Adrenal gland (tissue), 12 donors: ENCODE results near the gene MAP2K1. TPM values are rescaled to one million over a fixed set of nuclear protein-coding genes. Genes with fewer than 3 reads are reported as not detected.

Source experiments
- DNase-seq, 7 donors: peaks; one replicate each; pipeline ENCODE4 v3.0.0-alpha.2; 2019 to 2020
- H3K27ac ChIP-seq, 5 donors: fragments of 200-600 bp; sonication (generic) in 4 of 5; 1 replicate in 3 of 5; 2 replicates in 2 of 5; pipeline versions ENCODE4 v1.5.1 to v1.8.0; 2016 to 2020; ENCODE audit warnings: mild to moderate bottlenecking in 1 of 5
- H3K27me3 ChIP-seq: fragments of 200-600 bp; 2 replicates; pipeline ENCODE4 v1.8.0; 2021
- H3K36me3 ChIP-seq, 2 donors: fragments of 200-600 bp; replicated peaks in 1 of 2; 1 replicate in 1 of 2; 2 replicates in 1 of 2; pipeline versions ENCODE4 v1.5.1 to v1.8.0; 2018 to 2022
- H3K4me1 ChIP-seq, 2 donors: fragments of 200-600 bp; replicated peaks in 1 of 2; 1 replicate in 1 of 2; 2 replicates in 1 of 2; pipeline versions ENCODE4 v1.5.1 to v1.8.0; 2018 to 2021
- H3K4me3 ChIP-seq, 4 donors: fragments of 200-600 bp; sonication (generic) in 3 of 4; one replicate each; pipeline ENCODE4 v1.5.1; 2016 to 2018
- H3K9me3 ChIP-seq, 3 donors: fragments of 200-600 bp; sonication (generic) in 1 of 3; replicated peaks in 1 of 3; 1 replicate in 2 of 3; 2 replicates in 1 of 3; pipeline versions ENCODE4 v1.5.1 to v1.8.0; 2016 to 2021
- CTCF ChIP-seq, 6 experiments: fragments of 450-650 bp in 4 of 6; fragments of 200-600 bp in 2 of 6; sonication (generic) in 1 of 6; IDR thresholded peaks; 1 replicate in 5 of 6; 2 replicates in 1 of 6; pipeline versions ENCODE4 v1.5.1 to v1.8.0; 2016 to 2021; ENCODE audit warnings: antibody characterized with exemption in 6 of 6, mild to moderate bottlenecking in 2 of 6, moderate library complexity in 1 of 6
- POLR2A ChIP-seq, 2 donors: fragments of 450-650 bp; IDR thresholded peaks; one replicate each; pipeline ENCODE4 v1.6.1; 2017; ENCODE audit warnings: antibody characterized with exemption in 2 of 2, mild to moderate bottlenecking in 2 of 2, moderate library complexity in 1 of 2
- WGBS, 4 donors: extraction: QIAGEN DNeasy Blood & Tissue Kit in 2 of 4; methylation state at CpG; one replicate each; pipeline versions ENCODE4 v1.1.5 to v1.1.7; 2013 to 2017; 5-methylcytosine and 5-hydroxymethylcytosine counted together
- intact Hi-C, 2 donors: fragments of 100-400 bp; cut with DNase I; formaldehyde crosslinking; loops; one replicate each; pipeline versions ENCODE4 v1.14.1 to v1.15.0; 2022 to 2023
- polyA plus RNA-seq, 3 donors: library from polyadenylated mRNA; stranded (reverse); fragments of 200-250 nt in 2 of 3; fragments of 350-450 nt in 1 of 3; fragmentation: Illumina TruSeq in 1 of 3; extraction: RNeasy Lipid Tissue Mini Kit (QIAGEN cat#74804) in 1 of 3; gene quantifications; one replicate each; pipeline ENCODE4 v1.2.3, GENCODE V29; 2013 to 2014
- total RNA-seq, 9 donors: library from RNA; depleted of rRNA in 4 of 9; stranded (reverse); fragments of >200 nt in 4 of 9; fragments of 120-200 nt in 1 of 9; fragmentation: NEBNext Ultra II Directional in 1 of 9; extraction: Animal tissue kit (Norgen Biotek cat#: 25700) in 1 of 9; gene quantifications; one replicate each; pipeline versions ENCODE4 v1.1.0 to v1.2.4, GENCODE V29; 2013 to 2023
- donor health status: healthy with polysubstance abuse.
- donor health status: Bipolar disorder and iron deficiency.
- donor health status: DM: yes; HTN: yes; CAD: no.
- donor health status: DM: no; HTN: no; CAD: no.
- donor health status: DM: no; HTN: no; CAD: no.
- donor health status: DM: yes; HTN: yes; CAD: no.

The MAP2K1 gene
- total and polyA plus RNA-seq, 12 donors: 14.0 to 60.0 (median 45.9) TPM

- intact Hi-C loops: no loop called here
- WGBS, 4 donors: 90 to 97% (median 91%) methylated on average over 2 of the region's 2 CpGs
- Histone ChIP-seq H3K27me3 (no peaks in the 10 kb centered on the region), H3K4me1 (no peaks in the 10 kb centered on the region), H3K36me3 (peaks cover 0 to 70% of the 10 kb centered on the region in 2 donors), H3K4me3 (no peak overlapping the region), H3K27ac (no peak overlapping the region), H3K9me3 (no peaks in the 10 kb centered on the region)
- TF ChIP-seq POLR2A (IDR thresholded peaks at IDR 0.05): no peak
- no peak for TF ChIP-seq CTCF (IDR thresholded peaks at IDR 0.05)
- no peak for DNase-seq
These were observed 53.8 kb downstream of the MAP2K1 start for GRCh38 chr15:66440501-66440900.

- no peak for TF ChIP-seq POLR2A (IDR thresholded peaks at IDR 0.05)
- TF ChIP-seq CTCF (IDR thresholded peaks at IDR 0.05): no peak
- H3K27ac ChIP-seq: no peak overlapping the region
- intact Hi-C loops: no loop called here
- H3K4me1 ChIP-seq: peaks cover 4 to 15% of the 10 kb centered on the region in 2 donors
- H3K36me3 ChIP-seq: no peaks in the 10 kb centered on the region
- H3K9me3 ChIP-seq: no peaks in the 10 kb centered on the region
- WGBS, 4 donors: 88 to 94% (median 91%) methylated on average over 4 of the region's 4 CpGs
- DNase-seq: no peak
- H3K27me3 ChIP-seq: no peaks in the 10 kb centered on the region
- no peak overlapping the region for H3K4me3 ChIP-seq
These were observed 65.7 kb downstream of the MAP2K1 start for GRCh38 chr15:66452420-66452819.

GRCh38 chr15:66452971-66453580, 66.4 kb downstream of the MAP2K1 start:
- H3K9me3 ChIP-seq: no peaks in the 10 kb centered on the region
- peak overlapping the region in 1 of 5 donors; percentile 32 for H3K27ac ChIP-seq
- peak in 1 of 7 donors; percentile 9 for DNase-seq
- H3K4me1 ChIP-seq: peaks cover 4 to 15% of the 10 kb centered on the region in 2 donors
- TF ChIP-seq POLR2A (IDR thresholded peaks at IDR 0.05) (no peak), CTCF (IDR thresholded peaks at IDR 0.05) (no peak)
- H3K36me3 ChIP-seq: no peaks in the 10 kb centered on the region
- intact Hi-C loops: no loop called here
- no peak overlapping the region for H3K4me3 ChIP-seq
- WGBS, 4 donors: 71 to 90% (median 82%) methylated on average over 1 of the region's 1 CpG
- no peaks in the 10 kb centered on the region for H3K27me3 ChIP-seq

GRCh38 chr15:66454143-66454542, 67.4 kb downstream of the MAP2K1 start:
- 63 to 74% (median 71%) methylated on average over 2 of the region's 2 CpGs for WGBS, 4 donors
- Histone ChIP-seq H3K27ac (no peak overlapping the region), H3K4me1 (peaks cover 4 to 15% of the 10 kb centered on the region in 2 donors), H3K27me3 (no peaks in the 10 kb centered on the region), H3K36me3 (no peaks in the 10 kb centered on the region), H3K9me3 (no peaks in the 10 kb centered on the region), H3K4me3 (no peak overlapping the region)
- TF ChIP-seq POLR2A (IDR thresholded peaks at IDR 0.05): no peak
- TF ChIP-seq CTCF (IDR thresholded peaks at IDR 0.05): no peak
- DNase-seq: peak in 1 of 7 donors; percentile 30
- intact Hi-C loops: no loop called here
